ENCODE data around the gene TMEM116. TPM values are rescaled to one million over a fixed set of nuclear protein-coding genes. Genes with fewer than 3 reads are reported as not detected.
"Not testable (repeated sequence)": the region's sequence is repeated elsewhere in the genome, so short reads cannot be mapped to it uniquely, and the experiment has no call there.

The TMEM116 gene
- total RNA-seq, 3 donors from 2014 or later (not counting 1 experiment from before 2014, with no cell fraction given) = 6.5 to 10.2 (median 10.1) TPM

DNA sequence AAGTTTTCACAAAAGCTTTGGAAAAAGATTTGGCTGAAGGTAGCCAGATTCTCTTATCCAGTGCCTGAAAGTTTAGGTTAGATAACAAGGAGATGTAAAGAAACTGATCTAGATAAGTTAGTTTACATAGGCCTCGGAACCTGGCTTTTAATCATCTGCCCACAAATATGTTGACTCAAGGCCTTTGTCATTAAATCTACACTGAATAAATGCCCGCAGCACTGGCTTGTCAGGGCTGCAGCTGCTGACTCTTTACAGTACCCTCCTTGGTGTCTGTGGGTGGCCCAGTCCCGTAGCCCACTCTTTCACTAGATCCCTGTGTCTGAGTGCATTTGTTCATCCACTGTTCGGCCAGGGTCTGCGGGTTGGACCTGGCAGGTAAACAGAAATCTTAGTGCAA is 58.0 kb downstream of the TMEM116 start:
- intact Hi-C loops (cut with micrococcal nuclease) = no loop called here
- TF ChIP-seq CTCF (IDR thresholded peaks at IDR 0.05) = no peak
- no peak for ATAC-seq
- H3K9me3 ChIP-seq (ENCODE audit: control insufficient read depth, insufficient read depth, low read length) = no peaks in the 10 kb centered on the region
- no peak overlapping the region for H3K4me3 Mint-ChIP-seq
- H3K36me3 Mint-ChIP-seq = peaks cover 6% of the 10 kb centered on the region
- H3K4me3 ChIP-seq (ENCODE audit: low read length) = no peak overlapping the region
- peaks cover 15 to 18% of the 10 kb centered on the region in 2 donors for H3K4me1 Mint-ChIP-seq
- no peaks in the 10 kb centered on the region for H3K27me3 ChIP-seq (ENCODE audit: control insufficient read depth, insufficient read depth, low read length)
- 83% methylated on average over 5 of the region's 5 CpGs for WGBS (ENCODE audit: insufficient coverage)
- no peak overlapping the region for H3K27ac ChIP-seq (ENCODE audit: low read length)
- H3K4me1 ChIP-seq (ENCODE audit: control insufficient read depth, insufficient read depth, low read length) = no peaks in the 10 kb centered on the region
- peaks cover 7 to 15% of the 10 kb centered on the region in 2 donors for H3K27me3 Mint-ChIP-seq (ENCODE audit: low read depth in 2 of 2)
- H3K9me3 Mint-ChIP-seq = peaks cover 0 to 2% of the 10 kb centered on the region in 2 donors
- DNase-seq = no peak
- H3K36me3 ChIP-seq (ENCODE audit: control insufficient read depth, insufficient read depth, low read length) = no peaks in the 10 kb centered on the region
- H3K27ac Mint-ChIP-seq = no peak overlapping the region

DNA sequence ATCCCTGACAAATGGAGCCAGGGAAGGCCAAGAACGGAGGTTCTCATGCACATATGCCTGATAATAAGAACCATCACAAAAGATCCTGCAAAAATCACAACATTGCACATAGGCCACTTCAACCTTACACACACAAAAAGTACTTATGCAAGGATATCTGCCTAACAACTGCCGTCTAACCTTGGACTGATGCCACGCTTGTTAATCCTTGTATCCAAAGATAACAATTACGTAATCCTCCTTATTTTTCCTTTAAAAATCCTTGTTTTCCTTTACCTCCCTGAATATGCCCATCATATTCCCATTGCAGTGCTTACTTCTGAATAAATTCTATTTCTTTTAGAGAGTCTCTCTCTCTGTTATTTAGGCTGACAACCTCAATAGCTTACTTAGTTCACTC is 59.5 kb downstream of the TMEM116 start:
- no peaks in the 10 kb centered on the region for H3K9me3 ChIP-seq (ENCODE audit: control insufficient read depth, insufficient read depth, low read length)
- DNase-seq (no peak), ATAC-seq (no peak)
- no peaks in the 10 kb centered on the region for H3K9me3 Mint-ChIP-seq
- no peaks in the 10 kb centered on the region for H3K27me3 ChIP-seq (ENCODE audit: control insufficient read depth, insufficient read depth, low read length)
- intact Hi-C loops (cut with micrococcal nuclease) = no loop called here
- no peaks in the 10 kb centered on the region for H3K4me1 ChIP-seq (ENCODE audit: control insufficient read depth, insufficient read depth, low read length)
- H3K4me3 ChIP-seq (ENCODE audit: low read length) = no peak overlapping the region
- no peak overlapping the region for H3K27ac ChIP-seq (ENCODE audit: low read length)
- peaks cover 15 to 18% of the 10 kb centered on the region in 2 donors for H3K4me1 Mint-ChIP-seq
- WGBS (ENCODE audit: insufficient coverage) = 95% methylated on average over 4 of the region's 4 CpGs
- H3K36me3 ChIP-seq (ENCODE audit: control insufficient read depth, insufficient read depth, low read length) = no peaks in the 10 kb centered on the region
- no peak for TF ChIP-seq CTCF (IDR thresholded peaks at IDR 0.05)
- peaks cover 7 to 15% of the 10 kb centered on the region in 2 donors for H3K27me3 Mint-ChIP-seq (ENCODE audit: low read depth in 2 of 2)
- no peak overlapping the region for H3K4me3 Mint-ChIP-seq
- H3K27ac Mint-ChIP-seq = no peak overlapping the region
- H3K36me3 Mint-ChIP-seq = no peaks in the 10 kb centered on the region

GRCh38 chr12:111952084-111952787 is 60.7 kb downstream of the TMEM116 start:
- H3K4me3 Mint-ChIP-seq; intact Hi-C loops (cut with micrococcal nuclease); H3K4me1 ChIP-seq (ENCODE audit: control insufficient read depth, insufficient read depth, low read length); H3K27me3 ChIP-seq (ENCODE audit: control insufficient read depth, insufficient read depth, low read length); DNase-seq; H3K27ac Mint-ChIP-seq; H3K36me3 Mint-ChIP-seq; H3K4me3 ChIP-seq (ENCODE audit: low read length); H3K9me3 Mint-ChIP-seq; H3K27ac ChIP-seq (ENCODE audit: low read length); H3K36me3 ChIP-seq (ENCODE audit: control insufficient read depth, insufficient read depth, low read length); H3K9me3 ChIP-seq (ENCODE audit: control insufficient read depth, insufficient read depth, low read length); ATAC-seq: not testable (repeated sequence)
- Mint-ChIP-seq H3K4me1 (peaks cover 15 to 18% of the 10 kb centered on the region in 2 donors), H3K27me3 (ENCODE audit: low read depth in 2 of 2) (peaks cover 10 to 15% of the 10 kb centered on the region in 2 donors)
- WGBS (ENCODE audit: insufficient coverage) = 99% methylated on average over 4 of the region's 4 CpGs

GRCh38 chr12:111950961-111951676 is 61.8 kb downstream of the TMEM116 start:
- H3K36me3 Mint-ChIP-seq; H3K9me3 ChIP-seq (ENCODE audit: control insufficient read depth, insufficient read depth, low read length); H3K4me3 ChIP-seq (ENCODE audit: low read length); H3K27ac Mint-ChIP-seq; intact Hi-C loops (cut with micrococcal nuclease); H3K36me3 ChIP-seq (ENCODE audit: control insufficient read depth, insufficient read depth, low read length); H3K4me1 ChIP-seq (ENCODE audit: control insufficient read depth, insufficient read depth, low read length); H3K27me3 ChIP-seq (ENCODE audit: control insufficient read depth, insufficient read depth, low read length); H3K27ac ChIP-seq (ENCODE audit: low read length); H3K9me3 Mint-ChIP-seq: not testable (repeated sequence)
- WGBS (ENCODE audit: insufficient coverage) = 14% methylated on average over 1 of the region's 3 CpGs
- ATAC-seq (peak in 1 of 3 donors; percentile 64), DNase-seq (peak in 1 of 2 donors; percentile 48)
- peaks cover 15 to 18% of the 10 kb centered on the region in 2 donors for H3K4me1 Mint-ChIP-seq
- H3K4me3 Mint-ChIP-seq = peak overlapping the region; percentile 13
- H3K27me3 Mint-ChIP-seq (ENCODE audit: low read depth in 2 of 2) = peaks cover 10 to 15% of the 10 kb centered on the region in 2 donors
